Measurements from ENCODE around the gene LRP1B. TPM values are rescaled to one million over a fixed set of nuclear protein-coding genes. Genes with fewer than 3 reads are reported as not detected.

LRP1B gene
- total RNA-seq, 4 donors from 2014 or later = 37.1 to 82.7 (median 50.9) TPM

GRCh38 chr2:141737492-141738255 lies 393.1 kb downstream of the LRP1B start:
- H3K4me1 ChIP-seq = no peaks in the 10 kb centered on the region
- H3K4me3 ChIP-seq (replicated peaks in 1 of 3) = no peak overlapping the region
- TF ChIP-seq POLR2A (IDR thresholded peaks at IDR 0.05) (no peak), CTCF (IDR thresholded peaks at IDR 0.05) (no peak)
- no peak overlapping the region for H3K27ac ChIP-seq
- no peaks in the 10 kb centered on the region for H3K36me3 ChIP-seq
- H3K9me3 ChIP-seq = no peaks in the 10 kb centered on the region
- intact Hi-C loops (cut with DNase I) = no loop called here
- no peaks in the 10 kb centered on the region for H3K27me3 ChIP-seq
- DNase-seq = no peak
- 57 to 63% methylated on average over 3 of the region's 3 CpGs for WGBS, 2 donors

- no peaks in the 10 kb centered on the region for H3K27me3 ChIP-seq
- H3K36me3 ChIP-seq = no peaks in the 10 kb centered on the region
- WGBS, 2 donors = 94 to 95% methylated on average over 2 of the region's 2 CpGs
- DNase-seq = no peak
- intact Hi-C loops (cut with DNase I) = no loop called here
- H3K4me3 ChIP-seq (replicated peaks in 1 of 3) = no peak overlapping the region
- TF ChIP-seq POLR2A (IDR thresholded peaks at IDR 0.05) (no peak), CTCF (IDR thresholded peaks at IDR 0.05) (no peak)
- no peaks in the 10 kb centered on the region for H3K9me3 ChIP-seq
- no peak overlapping the region for H3K27ac ChIP-seq
- no peaks in the 10 kb centered on the region for H3K4me1 ChIP-seq
These were observed 394.4 kb downstream of the LRP1B start for GRCh38 chr2:141736466-141736865.

- Histone ChIP-seq H3K4me1 (no peaks in the 10 kb centered on the region), H3K27me3 (no peaks in the 10 kb centered on the region), H3K27ac (no peak overlapping the region), H3K36me3 (no peaks in the 10 kb centered on the region), H3K9me3 (no peaks in the 10 kb centered on the region), H3K4me3 (replicated peaks in 1 of 3) (no peak overlapping the region)
- DNase-seq = no peak
- intact Hi-C loops (cut with DNase I) = no loop called here
- TF ChIP-seq POLR2A (IDR thresholded peaks at IDR 0.05) (no peak), CTCF (IDR thresholded peaks at IDR 0.05) (no peak)
- 94 to 100% methylated on average over 1 of the region's 1 CpG for WGBS, 2 donors
These were observed 401.9 kb downstream of the LRP1B start for GRCh38 chr2:141728886-141729285.

GRCh38 chr2:141728142-141728541 lies 402.7 kb downstream of the LRP1B start:
- 79 to 83% methylated on average over 3 of the region's 3 CpGs for WGBS, 2 donors
- TF ChIP-seq CTCF (IDR thresholded peaks at IDR 0.05) (no peak), POLR2A (IDR thresholded peaks at IDR 0.05) (no peak)
- H3K9me3 ChIP-seq = no peaks in the 10 kb centered on the region
- H3K36me3 ChIP-seq = no peaks in the 10 kb centered on the region
- no peaks in the 10 kb centered on the region for H3K27me3 ChIP-seq
- intact Hi-C loops (cut with DNase I) = no loop called here
- H3K4me3 ChIP-seq (replicated peaks in 1 of 3) = no peak overlapping the region
- no peak for DNase-seq
- no peak overlapping the region for H3K27ac ChIP-seq
- H3K4me1 ChIP-seq = no peaks in the 10 kb centered on the region

- Histone ChIP-seq H3K36me3 (no peaks in the 10 kb centered on the region), H3K9me3 (no peaks in the 10 kb centered on the region), H3K4me3 (replicated peaks in 1 of 3) (no peak overlapping the region), H3K27me3 (no peaks in the 10 kb centered on the region), H3K27ac (no peak overlapping the region), H3K4me1 (no peaks in the 10 kb centered on the region)
- TF ChIP-seq POLR2A (IDR thresholded peaks at IDR 0.05) = no peak
- no peak for TF ChIP-seq CTCF (IDR thresholded peaks at IDR 0.05)
- 85 to 91% methylated on average over 3 of the region's 3 CpGs for WGBS, 2 donors
- intact Hi-C loops (cut with DNase I) = no loop called here
- no peak for DNase-seq
These were observed 406.4 kb downstream of the LRP1B start for GRCh38 chr2:141724426-141724825.

Measured in thyroid gland (tissue), 4 donors.